Chondrocyte (in vitro differentiated cells): ENCODE results near the gene PITPNM3. TPM values are rescaled to one million over a fixed set of nuclear protein-coding genes. Genes with fewer than 3 reads are reported as not detected.

ENCODE experiments used
- DNase-seq: peaks from one replicate; pipeline ENCODE4 v3.0.0; 2021; ENCODE audit warnings: mixed read lengths, low spot score
- H3K27ac Mint-ChIP-seq: one replicate; pipeline ENCODE4 v1.8.0; 2021; ENCODE audit warnings: mild to moderate bottlenecking, moderate library complexity, mixed read lengths; ENCODE audit not compliant: unreplicated experiment
- H3K27me3 Mint-ChIP-seq: 2 replicates; pipeline ENCODE4 v1.8.0; 2021; ENCODE audit warnings: low read depth, mixed read lengths
- H3K36me3 Mint-ChIP-seq: 2 replicates; pipeline ENCODE4 v1.8.0; 2021; ENCODE audit warnings: low read depth, mixed read lengths
- H3K4me1 Mint-ChIP-seq: 2 replicates; pipeline ENCODE4 v1.8.0; 2021; ENCODE audit warnings: low read depth, mild to moderate bottlenecking, mixed read lengths
- H3K4me3 Mint-ChIP-seq: one replicate; pipeline ENCODE4 v1.8.0; 2021; ENCODE audit warnings: mild to moderate bottlenecking, moderate library complexity, mixed read lengths; ENCODE audit not compliant: unreplicated experiment
- H3K9me3 Mint-ChIP-seq: 2 replicates; pipeline ENCODE4 v1.8.0; 2021; ENCODE audit warnings: low read depth, mixed read lengths
- total RNA-seq: library from RNA; stranded (reverse); gene quantifications from 3 replicates; pipeline ENCODE4 v1.2.1, GENCODE V29; 2021
- TF ChIP-seq, protein P1 (sequence below): fragments of 200-600 bp; sonication (generic); IDR thresholded peaks from 2 replicates; pipeline ENCODE4 v1.5.0; 2021; ENCODE audit warnings: antibody characterized with exemption, mild to moderate bottlenecking, moderate library complexity

PITPNM3 gene
- total RNA-seq, 1 donor from 2014 or later: 5.7 TPM

DNA sequence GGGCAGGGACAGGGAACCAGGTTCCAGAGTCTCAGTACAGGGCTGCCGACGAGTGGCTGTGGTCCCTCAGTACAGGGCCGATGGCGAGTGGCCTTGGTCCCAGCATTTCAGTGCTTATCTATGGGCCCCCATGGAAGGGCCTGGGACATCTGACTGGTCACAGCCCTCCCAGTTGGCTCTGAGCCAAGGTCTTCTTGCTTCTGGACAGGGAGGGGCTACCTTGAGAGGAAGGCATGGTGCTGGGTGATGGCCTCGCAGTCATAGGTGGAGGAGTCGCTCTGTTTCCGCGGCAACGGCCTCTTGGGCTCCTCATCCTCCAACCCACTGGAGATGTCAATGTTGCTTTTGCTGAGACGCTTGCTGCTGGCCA is 79.6 kb downstream of the PITPNM3 start:
- TF ChIP-seq, protein P1, sequence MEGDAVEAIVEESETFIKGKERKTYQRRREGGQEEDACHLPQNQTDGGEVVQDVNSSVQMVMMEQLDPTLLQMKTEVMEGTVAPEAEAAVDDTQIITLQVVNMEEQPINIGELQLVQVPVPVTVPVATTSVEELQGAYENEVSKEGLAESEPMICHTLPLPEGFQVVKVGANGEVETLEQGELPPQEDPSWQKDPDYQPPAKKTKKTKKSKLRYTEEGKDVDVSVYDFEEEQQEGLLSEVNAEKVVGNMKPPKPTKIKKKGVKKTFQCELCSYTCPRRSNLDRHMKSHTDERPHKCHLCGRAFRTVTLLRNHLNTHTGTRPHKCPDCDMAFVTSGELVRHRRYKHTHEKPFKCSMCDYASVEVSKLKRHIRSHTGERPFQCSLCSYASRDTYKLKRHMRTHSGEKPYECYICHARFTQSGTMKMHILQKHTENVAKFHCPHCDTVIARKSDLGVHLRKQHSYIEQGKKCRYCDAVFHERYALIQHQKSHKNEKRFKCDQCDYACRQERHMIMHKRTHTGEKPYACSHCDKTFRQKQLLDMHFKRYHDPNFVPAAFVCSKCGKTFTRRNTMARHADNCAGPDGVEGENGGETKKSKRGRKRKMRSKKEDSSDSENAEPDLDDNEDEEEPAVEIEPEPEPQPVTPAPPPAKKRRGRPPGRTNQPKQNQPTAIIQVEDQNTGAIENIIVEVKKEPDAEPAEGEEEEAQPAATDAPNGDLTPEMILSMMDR: no peak
- Mint-ChIP-seq H3K4me1 (peaks cover 9% of the 10 kb centered on the region), H3K4me3 (no peak overlapping the region), H3K27me3 (peaks cover 3% of the 10 kb centered on the region), H3K27ac (no peak overlapping the region), H3K9me3 (no peaks in the 10 kb centered on the region), H3K36me3 (peaks cover 3% of the 10 kb centered on the region)
- DNase-seq: no peak

DNA sequence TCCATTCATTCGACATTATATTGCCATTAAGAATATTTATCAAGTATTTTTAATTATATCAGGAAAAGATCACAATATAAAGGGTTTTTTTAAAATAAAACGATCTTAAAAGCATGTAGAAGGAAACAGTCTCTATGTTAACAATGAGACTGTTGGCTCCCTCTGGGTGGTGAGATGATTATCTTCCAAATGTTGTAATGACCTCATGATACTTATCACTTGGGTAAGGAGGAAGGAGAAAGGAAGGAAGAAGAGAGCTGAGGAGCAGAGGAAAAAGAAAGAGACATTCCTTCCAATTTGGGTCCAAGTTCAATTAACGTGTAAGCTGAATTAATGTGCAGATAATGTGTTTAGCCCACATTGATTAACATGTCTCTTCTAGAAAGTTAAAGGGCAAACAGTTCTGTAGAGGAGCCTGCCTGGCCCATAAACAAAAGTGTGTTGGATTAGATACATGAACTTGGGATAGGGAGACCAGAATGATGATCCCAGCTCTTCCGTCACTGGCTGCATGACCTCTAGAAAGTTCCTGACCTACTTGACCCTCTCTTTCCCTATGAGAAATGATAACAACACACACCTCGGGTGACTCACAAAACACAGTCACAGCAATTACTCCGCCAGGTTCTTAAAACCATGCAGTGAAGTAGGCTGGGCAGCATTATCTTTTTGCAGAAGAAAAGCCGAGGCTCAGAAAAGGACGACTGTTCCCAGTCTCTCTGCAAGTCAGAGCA is 80.1 kb downstream of the PITPNM3 start:
- peaks cover 13% of the 10 kb centered on the region for H3K4me1 Mint-ChIP-seq
- DNase-seq: no peak
- no peak overlapping the region for H3K27ac Mint-ChIP-seq
- H3K4me3 Mint-ChIP-seq: no peak overlapping the region
- H3K36me3 Mint-ChIP-seq: no peaks in the 10 kb centered on the region
- no peaks in the 10 kb centered on the region for H3K9me3 Mint-ChIP-seq
- no peaks in the 10 kb centered on the region for H3K27me3 Mint-ChIP-seq
- TF ChIP-seq, protein P1: no peak

DNA sequence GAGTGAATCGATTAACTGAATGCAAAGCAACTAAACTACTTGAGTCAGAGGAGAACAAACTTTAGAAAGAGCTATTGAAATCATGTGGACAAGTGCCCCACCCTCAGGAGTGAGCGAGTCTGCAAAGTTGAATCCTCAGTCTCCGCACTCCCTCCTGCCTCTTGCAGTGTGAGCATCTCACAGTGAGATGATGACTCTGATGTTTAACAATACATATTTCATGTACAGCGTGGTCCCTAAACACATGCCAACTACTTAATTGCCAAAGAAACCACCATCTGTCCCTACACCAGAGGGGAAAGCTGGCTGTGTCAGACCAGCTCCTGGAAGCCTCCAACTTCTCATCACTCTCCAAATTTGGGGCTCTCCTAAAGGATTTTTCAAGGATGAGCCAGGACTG is 80.9 kb downstream of the PITPNM3 start:
- Mint-ChIP-seq H3K27me3 (no peaks in the 10 kb centered on the region), H3K36me3 (no peaks in the 10 kb centered on the region), H3K9me3 (no peaks in the 10 kb centered on the region), H3K4me3 (no peak overlapping the region), H3K27ac (no peak overlapping the region), H3K4me1 (peaks cover 13% of the 10 kb centered on the region)
- no peak for DNase-seq
- TF ChIP-seq, protein P1: no peak

DNA sequence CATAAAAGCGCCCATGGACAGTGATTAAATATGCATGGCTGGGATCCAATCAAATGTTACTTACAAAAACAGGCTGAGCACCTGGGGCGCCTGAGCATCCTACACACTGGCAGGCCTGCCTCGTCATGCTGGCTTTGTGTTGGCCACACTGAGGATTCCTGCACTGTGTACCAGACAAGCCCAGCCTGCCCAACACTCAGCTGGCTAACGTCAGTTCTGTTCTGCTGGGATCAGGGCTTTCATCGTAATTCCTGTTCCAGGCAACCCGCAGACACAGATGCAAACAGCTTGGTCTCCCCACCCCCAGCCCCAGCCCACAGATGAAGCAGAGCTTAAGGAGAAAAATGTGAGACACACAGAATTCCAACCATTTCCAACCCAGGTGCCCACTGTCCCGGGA is 81.4 kb downstream of the PITPNM3 start:
- H3K27ac Mint-ChIP-seq: no peak overlapping the region

DNA sequence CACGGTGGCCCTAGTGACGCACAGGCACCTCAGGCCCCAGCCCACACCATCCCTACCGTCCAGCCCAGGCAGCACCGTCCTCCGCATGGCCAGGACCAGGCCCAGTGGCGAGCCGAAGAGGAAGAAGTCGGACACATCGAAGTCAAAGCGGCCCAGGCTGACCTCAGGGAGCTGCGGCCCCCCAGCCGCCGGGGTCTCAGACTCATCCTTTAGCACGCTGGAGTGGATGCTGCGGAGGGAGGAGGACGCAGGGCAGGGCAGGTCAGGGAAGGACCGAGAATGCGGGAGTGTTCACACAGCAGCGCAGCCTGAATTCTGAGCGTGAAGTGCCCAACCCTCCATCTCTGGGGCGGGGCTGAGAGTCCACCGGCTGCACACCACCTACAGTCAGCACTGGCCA is 82.0 kb downstream of the PITPNM3 start:
- TF ChIP-seq, protein P1: no peak
- Mint-ChIP-seq H3K27me3 (no peaks in the 10 kb centered on the region), H3K4me1 (peaks cover 13% of the 10 kb centered on the region), H3K27ac (no peak overlapping the region), H3K9me3 (no peaks in the 10 kb centered on the region), H3K4me3 (no peak overlapping the region), H3K36me3 (peaks cover 3% of the 10 kb centered on the region)
- no peak for DNase-seq

More for the DNA sequence above, 81.4 kb downstream of the PITPNM3 start:
- H3K4me3 Mint-ChIP-seq: no peak overlapping the region
- H3K36me3 Mint-ChIP-seq: peaks cover 3% of the 10 kb centered on the region
- TF ChIP-seq, protein P1: no peak
- H3K27me3 Mint-ChIP-seq: no peaks in the 10 kb centered on the region
- H3K9me3 Mint-ChIP-seq: no peaks in the 10 kb centered on the region
- DNase-seq: no peak
- H3K4me1 Mint-ChIP-seq: peaks cover 13% of the 10 kb centered on the region
